ENCODE measurements around the gene PHLDA3. TPM values are rescaled to one million over a fixed set of nuclear protein-coding genes. Genes with fewer than 3 reads are reported as not detected.
A peak's percentile ranks its signal among the peaks of the same experiment; 100 is the strongest.

Gene PHLDA3
- polyA plus RNA-seq, 2 of the 4 experiments (the other 2 are of a cell fraction), result 40.5 to 91.1 TPM

DNA sequence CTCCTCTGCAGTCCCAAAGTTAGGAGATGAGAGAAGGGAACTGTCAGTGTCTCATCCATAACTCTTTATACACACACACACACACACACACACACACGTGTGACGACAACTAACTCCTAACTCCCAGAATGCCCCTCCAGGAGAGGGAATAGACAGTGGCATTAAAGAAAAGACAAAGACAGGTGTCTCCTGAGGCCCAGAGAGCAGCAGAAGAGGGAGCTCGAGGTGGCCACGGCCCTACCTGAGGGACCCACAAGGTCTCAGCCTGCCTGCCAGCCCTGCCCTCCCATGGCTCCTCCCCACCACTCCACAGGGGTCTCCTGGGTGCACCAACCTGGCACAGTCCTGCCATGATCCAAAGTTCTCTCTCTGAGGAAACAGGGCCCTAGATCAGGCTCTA lies 1.6 kb upstream of the PHLDA3 start (continued):
- TF ChIP-seq, protein P1, sequence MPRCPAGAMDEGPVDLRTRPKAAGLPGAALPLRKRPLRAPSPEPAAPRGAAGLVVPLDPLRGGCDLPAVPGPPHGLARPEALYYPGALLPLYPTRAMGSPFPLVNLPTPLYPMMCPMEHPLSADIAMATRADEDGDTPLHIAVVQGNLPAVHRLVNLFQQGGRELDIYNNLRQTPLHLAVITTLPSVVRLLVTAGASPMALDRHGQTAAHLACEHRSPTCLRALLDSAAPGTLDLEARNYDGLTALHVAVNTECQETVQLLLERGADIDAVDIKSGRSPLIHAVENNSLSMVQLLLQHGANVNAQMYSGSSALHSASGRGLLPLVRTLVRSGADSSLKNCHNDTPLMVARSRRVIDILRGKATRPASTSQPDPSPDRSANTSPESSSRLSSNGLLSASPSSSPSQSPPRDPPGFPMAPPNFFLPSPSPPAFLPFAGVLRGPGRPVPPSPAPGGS (IDR thresholded peaks at IDR 0.05), result no peak
- TF ChIP-seq, protein P2, sequence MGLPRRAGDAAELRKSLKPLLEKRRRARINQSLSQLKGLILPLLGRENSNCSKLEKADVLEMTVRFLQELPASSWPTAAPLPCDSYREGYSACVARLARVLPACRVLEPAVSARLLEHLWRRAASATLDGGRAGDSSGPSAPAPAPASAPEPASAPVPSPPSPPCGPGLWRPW (IDR thresholded peaks at IDR 0.05), result no peak
- no peak for TF ChIP-seq KDM1A (IDR thresholded peaks at IDR 0.05; ENCODE audit: low read depth)
- TF ChIP-seq, protein P3, sequence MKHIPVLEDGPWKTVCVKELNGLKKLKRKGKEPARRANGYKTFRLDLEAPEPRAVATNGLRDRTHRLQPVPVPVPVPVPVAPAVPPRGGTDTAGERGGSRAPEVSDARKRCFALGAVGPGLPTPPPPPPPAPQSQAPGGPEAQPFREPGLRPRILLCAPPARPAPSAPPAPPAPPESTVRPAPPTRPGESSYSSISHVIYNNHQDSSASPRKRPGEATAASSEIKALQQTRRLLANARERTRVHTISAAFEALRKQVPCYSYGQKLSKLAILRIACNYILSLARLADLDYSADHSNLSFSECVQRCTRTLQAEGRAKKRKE (CRISPR knock-in tag; IDR thresholded peaks at IDR 0.05; ENCODE audit: low read depth), result no peak
- TF ChIP-seq, protein P4, sequence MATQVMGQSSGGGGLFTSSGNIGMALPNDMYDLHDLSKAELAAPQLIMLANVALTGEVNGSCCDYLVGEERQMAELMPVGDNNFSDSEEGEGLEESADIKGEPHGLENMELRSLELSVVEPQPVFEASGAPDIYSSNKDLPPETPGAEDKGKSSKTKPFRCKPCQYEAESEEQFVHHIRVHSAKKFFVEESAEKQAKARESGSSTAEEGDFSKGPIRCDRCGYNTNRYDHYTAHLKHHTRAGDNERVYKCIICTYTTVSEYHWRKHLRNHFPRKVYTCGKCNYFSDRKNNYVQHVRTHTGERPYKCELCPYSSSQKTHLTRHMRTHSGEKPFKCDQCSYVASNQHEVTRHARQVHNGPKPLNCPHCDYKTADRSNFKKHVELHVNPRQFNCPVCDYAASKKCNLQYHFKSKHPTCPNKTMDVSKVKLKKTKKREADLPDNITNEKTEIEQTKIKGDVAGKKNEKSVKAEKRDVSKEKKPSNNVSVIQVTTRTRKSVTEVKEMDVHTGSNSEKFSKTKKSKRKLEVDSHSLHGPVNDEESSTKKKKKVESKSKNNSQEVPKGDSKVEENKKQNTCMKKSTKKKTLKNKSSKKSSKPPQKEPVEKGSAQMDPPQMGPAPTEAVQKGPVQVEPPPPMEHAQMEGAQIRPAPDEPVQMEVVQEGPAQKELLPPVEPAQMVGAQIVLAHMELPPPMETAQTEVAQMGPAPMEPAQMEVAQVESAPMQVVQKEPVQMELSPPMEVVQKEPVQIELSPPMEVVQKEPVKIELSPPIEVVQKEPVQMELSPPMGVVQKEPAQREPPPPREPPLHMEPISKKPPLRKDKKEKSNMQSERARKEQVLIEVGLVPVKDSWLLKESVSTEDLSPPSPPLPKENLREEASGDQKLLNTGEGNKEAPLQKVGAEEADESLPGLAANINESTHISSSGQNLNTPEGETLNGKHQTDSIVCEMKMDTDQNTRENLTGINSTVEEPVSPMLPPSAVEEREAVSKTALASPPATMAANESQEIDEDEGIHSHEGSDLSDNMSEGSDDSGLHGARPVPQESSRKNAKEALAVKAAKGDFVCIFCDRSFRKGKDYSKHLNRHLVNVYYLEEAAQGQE (IDR thresholded peaks at IDR 0.05), result no peak
- TF ChIP-seq JUN (IDR thresholded peaks at IDR 0.05), result no peak

DNA sequence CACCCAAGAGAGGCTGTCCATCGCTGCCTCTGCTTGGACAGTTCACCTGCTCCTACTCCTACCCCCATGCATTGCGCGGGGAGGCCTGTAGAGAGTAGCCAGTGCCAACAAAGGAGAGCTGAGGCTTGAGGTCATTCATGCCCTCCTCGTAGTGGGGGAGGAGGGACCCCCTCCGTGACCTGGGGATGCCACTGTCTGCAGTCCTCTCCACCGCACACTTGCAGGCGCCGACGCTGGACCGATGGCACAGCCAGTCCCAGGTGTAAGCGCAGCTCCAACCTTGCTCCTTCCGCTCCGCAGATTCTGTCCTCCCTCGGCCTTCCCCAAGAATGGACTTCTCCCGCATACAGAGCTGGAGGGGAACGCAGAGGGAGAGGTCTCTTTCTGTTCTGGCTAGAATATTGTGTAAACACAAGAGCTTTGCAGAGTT lies 672 bp upstream of the PHLDA3 start:
- Histone ChIP-seq H3K4me2 (peak overlapping the region; percentile 89), H3K4me1 (peaks cover 45% of the 10 kb centered on the region), H3K9me3 (no peaks in the 10 kb centered on the region), H3K4me3 (peak overlapping the region; percentile 80), H3K27ac (peak overlapping the region; percentile 93 to 99)
- CTCF ChIA-PET, result interaction anchor here (1.3 to 15.2 kb wide), 11 partner anchors 9 to 62 kb away, joined by 4 to 234 read pairs (median 8); no protein-coding TSS in a partner anchor
- POLR2A ChIA-PET, result interaction anchor here (0.8 to 3.1 kb wide), 13 partner anchors 8 to 72 kb away, joined by 3 to 28 read pairs (median 5); partner anchors contain the start of gene CSRP1
- WGBS (ENCODE audit: missing lambda C conversion rate), result 88% methylated on average over 15 of the region's 16 CpGs
- FAIRE-seq (no peak), ATAC-seq (peak in 1 of 2 experiments; percentile 33; a peak in 1 of 6 replicates), DNase-seq (ENCODE audit: low read depth in 1 of 2, low spot score in 1 of 2) (no peak)
- TF ChIP-seq RNF2 (IDR thresholded peaks at IDR 0.05; ENCODE audit: borderline replicate concordance, low read depth), result no peak

DNA sequence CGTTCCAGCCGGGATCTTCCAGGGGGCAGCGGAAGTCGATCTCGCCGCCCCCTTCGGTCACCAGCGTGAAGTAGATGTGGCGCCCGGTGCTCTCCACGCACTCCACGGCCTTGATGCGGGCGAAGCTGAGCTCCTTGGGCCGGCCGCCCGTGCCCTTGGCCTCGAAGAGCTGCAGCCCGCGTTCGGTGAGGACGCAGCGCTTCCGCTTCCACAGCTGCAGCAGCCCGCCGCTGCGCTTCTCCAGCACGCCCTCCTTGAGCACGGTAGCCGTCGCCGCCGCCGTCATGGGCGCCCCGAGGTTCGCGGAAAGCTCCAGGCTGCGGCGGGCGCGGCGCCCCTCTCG lies 516 bp downstream of the PHLDA3 start:
- FAIRE-seq, result no peak
- H3K9me3 ChIP-seq, result no peaks in the 10 kb centered on the region
- peak in 1 of 2 experiments; percentile 37; a peak in 3 of 6 replicates for ATAC-seq

DNA sequence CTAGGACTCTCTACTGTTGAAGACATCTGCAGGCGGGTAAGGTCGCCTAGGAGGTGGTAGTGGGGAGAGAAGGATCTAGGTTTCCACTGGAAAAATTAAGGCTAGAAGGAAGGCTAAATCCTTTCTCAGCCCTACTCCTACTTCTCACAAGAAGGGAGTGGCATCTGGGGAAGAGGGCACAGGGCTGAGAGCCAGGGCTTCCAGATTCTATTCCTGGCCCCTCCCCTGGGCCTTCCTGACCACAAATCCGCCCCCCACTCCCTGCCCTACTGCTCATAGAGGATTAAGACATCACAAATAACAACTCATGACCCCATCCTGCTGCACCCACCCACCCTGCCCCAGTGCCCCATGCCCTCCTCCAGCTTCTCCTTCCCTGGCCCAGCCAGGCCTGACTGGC lies 2.5 kb downstream of the PHLDA3 start:
- H3K9me3 ChIP-seq, result no peaks in the 10 kb centered on the region
- 79% methylated on average over 3 of the region's 3 CpGs for WGBS (ENCODE audit: missing lambda C conversion rate)
- FAIRE-seq (no peak), ATAC-seq (no peak), DNase-seq (ENCODE audit: low read depth in 1 of 2, low spot score in 1 of 2) (no peak)
- H3K4me1 ChIP-seq, result peaks cover 68% of the 10 kb centered on the region
- POLR2A ChIA-PET, result no interaction called here
- peak overlapping the region; percentile 89 for H3K4me2 ChIP-seq
- H3K4me3 ChIP-seq, result peak overlapping the region; percentile 80
- H3K27ac ChIP-seq, result peak overlapping the region; percentile 21 to 99; a peak in 5 of 6 replicates
- CTCF ChIA-PET, result interaction anchor here (1.1 to 15.2 kb wide), 6 partner anchors 11 to 46 kb away, joined by 4 to 234 read pairs (median 62); no protein-coding TSS in a partner anchor
- TF ChIP-seq, protein P2 (IDR thresholded peaks at IDR 0.05), result no peak
- no peak for TF ChIP-seq POLR2A (IDR thresholded peaks at IDR 0.05; ENCODE audit: low read length)
- no peak for TF ChIP-seq CBX8 (IDR thresholded peaks at IDR 0.05)
- no peak for TF ChIP-seq SMC3 (IDR thresholded peaks at IDR 0.05)
- no peak for TF ChIP-seq ZC3H11A (IDR thresholded peaks at IDR 0.05)
- TF ChIP-seq KDM5A (IDR thresholded peaks at IDR 0.05), result no peak
- TF ChIP-seq, protein P4 (IDR thresholded peaks at IDR 0.05), result no peak
- TF ChIP-seq HOXB5 (CRISPR knock-in tag; IDR thresholded peaks at IDR 0.05), result no peak
- TF ChIP-seq PHF8 (IDR thresholded peaks at IDR 0.05; ENCODE audit: borderline replicate concordance, low read depth), result no peak
- no peak for TF ChIP-seq CEBPB (IDR thresholded peaks at IDR 0.05)
- no peak for TF ChIP-seq FOSL2 (IDR thresholded peaks at IDR 0.05)
- no peak for TF ChIP-seq FOSL2 (CRISPR knock-in tag; IDR thresholded peaks at IDR 0.05)

More for the DNA sequence above, 516 bp downstream of the PHLDA3 start:
- Histone ChIP-seq H3K4me2 (peak overlapping the region; percentile 89), H3K27ac (peak overlapping the region; percentile 93 to 99), H3K4me3 (peak overlapping the region; percentile 80), H3K4me1 (peaks cover 55% of the 10 kb centered on the region)
- POLR2A ChIA-PET, result interaction anchor here (0.6 to 3.1 kb wide), 12 partner anchors 10 to 71 kb away, joined by 3 to 28 read pairs (median 4); partner anchors contain the start of gene CSRP1
- WGBS (ENCODE audit: missing lambda C conversion rate), result 0% methylated on average over 19 of the region's 44 CpGs
- peak in 1 of 2 experiments; percentile 40 for DNase-seq (ENCODE audit: low read depth in 1 of 2, low spot score in 1 of 2)
- CTCF ChIA-PET, result interaction anchor here (1.4 to 15.2 kb wide), 11 partner anchors 8 to 63 kb away, joined by 3 to 234 read pairs (median 8); no protein-coding TSS in a partner anchor
- TF ChIP-seq POLR2A (IDR thresholded peaks at IDR 0.05; ENCODE audit: low read length) (0 out of 2 replicates have a peak, but pooled peaks have one; percentile 7), CHD2 (IDR thresholded peaks at IDR 0.05; ENCODE audit: low read length, partially characterized antibody) (no peak), SMC3 (IDR thresholded peaks at IDR 0.05) (no peak)
- TF ChIP-seq, protein P5, sequence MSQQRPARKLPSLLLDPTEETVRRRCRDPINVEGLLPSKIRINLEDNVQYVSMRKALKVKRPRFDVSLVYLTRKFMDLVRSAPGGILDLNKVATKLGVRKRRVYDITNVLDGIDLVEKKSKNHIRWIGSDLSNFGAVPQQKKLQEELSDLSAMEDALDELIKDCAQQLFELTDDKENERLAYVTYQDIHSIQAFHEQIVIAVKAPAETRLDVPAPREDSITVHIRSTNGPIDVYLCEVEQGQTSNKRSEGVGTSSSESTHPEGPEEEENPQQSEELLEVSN (IDR thresholded peaks at IDR 0.05; ENCODE audit: borderline replicate concordance, low read depth), result peak; percentile 64; the same call in 1 of the 2 replicates

All from A549 (cell line).